HEK293 (cell line): ENCODE results near the gene TLE2.

Experiments used
- EGR2 ChIP-seq: fragments of 450-650 bp; formaldehyde crosslinking; IDR thresholded peaks from 2 replicates; pipeline ENCODE4 v1.5.1; 2016; ENCODE audit warnings: low read depth, missing biosample characterization, missing genetic modification characterization
- GLIS1 ChIP-seq: fragments of 450-650 bp; formaldehyde crosslinking; IDR thresholded peaks from 2 replicates; pipeline ENCODE4 v1.5.1; 2016; ENCODE audit warnings: missing biosample characterization, missing genetic modification characterization
- HOXC10 ChIP-seq: sonication (generic); formaldehyde crosslinking; IDR thresholded peaks from 2 replicates; pipeline ENCODE4 v1.8.1; 2023; ENCODE audit warnings: mild to moderate bottlenecking, missing genetic modification reagents
- KLF10 ChIP-seq: fragments of 450-650 bp; IDR thresholded peaks from 2 replicates; pipeline ENCODE4 v1.5.1; 2018; ENCODE audit warnings: missing biosample characterization, mild to moderate bottlenecking, missing genetic modification characterization
- KLF8 ChIP-seq: fragments of 450-650 bp; formaldehyde crosslinking; IDR thresholded peaks from 2 replicates; pipeline ENCODE4 v1.5.1; 2016; ENCODE audit warnings: missing biosample characterization, missing genetic modification characterization
- KLF9 ChIP-seq: fragments of 450-650 bp; formaldehyde crosslinking; IDR thresholded peaks from 2 replicates; pipeline ENCODE4 v1.5.1; 2016; ENCODE audit warnings: missing biosample characterization, missing genetic modification characterization, low read depth
- MYNN ChIP-seq: fragments of 450-650 bp; formaldehyde crosslinking; IDR thresholded peaks from 2 replicates; pipeline ENCODE4 v1.5.1; 2016; ENCODE audit warnings: missing biosample characterization, missing genetic modification characterization, borderline replicate concordance
- OSR2 ChIP-seq: fragments of 450-650 bp; formaldehyde crosslinking; IDR thresholded peaks from 2 replicates; pipeline ENCODE4 v1.5.1; 2016; ENCODE audit warnings: missing biosample characterization, missing genetic modification characterization
- REST ChIP-seq: fragments of 450-650 bp; formaldehyde crosslinking; IDR thresholded peaks from 2 replicates; pipeline ENCODE4 v1.5.1; 2016; ENCODE audit warnings: missing biosample characterization, missing genetic modification characterization
- SP3 ChIP-seq: fragments of 450-650 bp; formaldehyde crosslinking; IDR thresholded peaks from 2 replicates; pipeline ENCODE4 v1.5.1; 2016; ENCODE audit warnings: missing biosample characterization, missing genetic modification characterization
- TRIM28 ChIP-seq: IDR thresholded peaks from 2 replicates; pipeline ENCODE4 v1.6.1; 2011; ENCODE audit warnings: low read length, control low read depth, borderline replicate concordance
- ZBTB44 ChIP-seq: fragments of 450-650 bp; IDR thresholded peaks from 2 replicates; pipeline ENCODE4 v1.5.1; 2018; ENCODE audit warnings: missing biosample characterization, mild to moderate bottlenecking, missing genetic modification characterization
- ZBTB8A ChIP-seq: fragments of 450-650 bp; formaldehyde crosslinking; IDR thresholded peaks from 2 replicates; pipeline ENCODE4 v1.5.1; 2016; ENCODE audit warnings: missing biosample characterization, missing genetic modification characterization
- ZIC2 ChIP-seq: fragments of 450-650 bp; formaldehyde crosslinking; IDR thresholded peaks from 2 replicates; pipeline ENCODE4 v1.5.1; 2016; ENCODE audit warnings: missing biosample characterization, missing genetic modification characterization
- ZNF133 ChIP-seq: fragments of 450-650 bp; formaldehyde crosslinking; IDR thresholded peaks from 2 replicates; pipeline ENCODE4 v1.5.1; 2016; ENCODE audit warnings: missing biosample characterization, missing genetic modification characterization
- ZNF184 ChIP-seq: fragments of 450-650 bp; IDR thresholded peaks from 2 replicates; pipeline ENCODE4 v1.5.1; 2018; ENCODE audit warnings: missing biosample characterization, mild to moderate bottlenecking, missing genetic modification characterization
- ZNF19 ChIP-seq: fragments of 450-650 bp; formaldehyde crosslinking; IDR thresholded peaks from 2 replicates; pipeline ENCODE4; 2016; ENCODE audit warnings: missing biosample characterization, missing genetic modification characterization, low read depth
- ZNF335 ChIP-seq: fragments of 450-650 bp; formaldehyde crosslinking; conservative IDR thresholded peaks from 2 replicates; pipeline ENCODE4 v1.5.1; 2016; ENCODE audit warnings: missing biosample characterization, missing genetic modification characterization
- ZNF350 ChIP-seq: fragments of 450-650 bp; formaldehyde crosslinking; IDR thresholded peaks from 2 replicates; pipeline ENCODE4 v1.5.0; 2017; ENCODE audit warnings: missing biosample characterization, mild to moderate bottlenecking, missing genetic modification characterization
- ZNF354C ChIP-seq: fragments of 450-650 bp; formaldehyde crosslinking; IDR thresholded peaks from 2 replicates; pipeline ENCODE4 v1.5.1; 2016; ENCODE audit warnings: missing biosample characterization, missing genetic modification characterization, low read depth, borderline replicate concordance
- ZNF404 ChIP-seq: fragments of 450-650 bp; formaldehyde crosslinking; IDR thresholded peaks from 2 replicates; pipeline ENCODE4 v1.5.1; 2017; ENCODE audit warnings: missing biosample characterization, missing genetic modification characterization
- ZNF501 ChIP-seq: fragments of 450-650 bp; formaldehyde crosslinking; IDR thresholded peaks from 2 replicates; pipeline ENCODE4 v1.5.1; 2016; ENCODE audit warnings: missing biosample characterization, missing genetic modification characterization
- ZNF530 ChIP-seq: fragments of 450-650 bp; formaldehyde crosslinking; IDR thresholded peaks from 2 replicates; pipeline ENCODE4 v1.5.1; 2016; ENCODE audit warnings: low read depth, missing biosample characterization, missing genetic modification characterization
- ZNF555 ChIP-seq: fragments of 450-650 bp; formaldehyde crosslinking; conservative IDR thresholded peaks from 2 replicates; pipeline ENCODE4 v1.5.1; 2017; ENCODE audit warnings: missing biosample characterization, mild to moderate bottlenecking, missing genetic modification characterization, inconsistent platforms
- ZNF747 ChIP-seq: fragments of 450-650 bp; formaldehyde crosslinking; IDR thresholded peaks from 2 replicates; pipeline ENCODE4 v1.5.1; 2016; ENCODE audit warnings: missing biosample characterization, missing genetic modification characterization
- TF ChIP-seq, protein P1 (sequence below): fragments of 450-650 bp; formaldehyde crosslinking; IDR thresholded peaks from 2 replicates; pipeline ENCODE4 v1.5.1; 2016; ENCODE audit warnings: missing biosample characterization, missing genetic modification characterization
- TF ChIP-seq, protein P2 (sequence below): fragments of 450-650 bp; formaldehyde crosslinking; optimal IDR thresholded peaks from 2 replicates; pipeline ENCODE3; 2016; ENCODE audit warnings: missing biosample characterization, mild to moderate bottlenecking, missing genetic modification characterization
- TF ChIP-seq, protein P3 (sequence below): fragments of 450-650 bp; formaldehyde crosslinking; IDR thresholded peaks from 2 replicates; pipeline ENCODE4 v1.5.1; 2016; ENCODE audit warnings: missing biosample characterization, missing genetic modification characterization

TLE2 gene

GRCh38 chr19:2962018-2962670 lies 66.9 kb downstream of the TLE2 start (continued):
- no peak for TF ChIP-seq ZNF747 (tag by site-specific recombination)
- TF ChIP-seq ZNF350 (tag by site-specific recombination), result no peak
- peak; percentile 49; the same call in 1 of the 2 replicates for TF ChIP-seq ZBTB8A (tag by site-specific recombination)
- no peak for TF ChIP-seq ZNF501 (tag by site-specific recombination)
- TF ChIP-seq, protein P1, sequence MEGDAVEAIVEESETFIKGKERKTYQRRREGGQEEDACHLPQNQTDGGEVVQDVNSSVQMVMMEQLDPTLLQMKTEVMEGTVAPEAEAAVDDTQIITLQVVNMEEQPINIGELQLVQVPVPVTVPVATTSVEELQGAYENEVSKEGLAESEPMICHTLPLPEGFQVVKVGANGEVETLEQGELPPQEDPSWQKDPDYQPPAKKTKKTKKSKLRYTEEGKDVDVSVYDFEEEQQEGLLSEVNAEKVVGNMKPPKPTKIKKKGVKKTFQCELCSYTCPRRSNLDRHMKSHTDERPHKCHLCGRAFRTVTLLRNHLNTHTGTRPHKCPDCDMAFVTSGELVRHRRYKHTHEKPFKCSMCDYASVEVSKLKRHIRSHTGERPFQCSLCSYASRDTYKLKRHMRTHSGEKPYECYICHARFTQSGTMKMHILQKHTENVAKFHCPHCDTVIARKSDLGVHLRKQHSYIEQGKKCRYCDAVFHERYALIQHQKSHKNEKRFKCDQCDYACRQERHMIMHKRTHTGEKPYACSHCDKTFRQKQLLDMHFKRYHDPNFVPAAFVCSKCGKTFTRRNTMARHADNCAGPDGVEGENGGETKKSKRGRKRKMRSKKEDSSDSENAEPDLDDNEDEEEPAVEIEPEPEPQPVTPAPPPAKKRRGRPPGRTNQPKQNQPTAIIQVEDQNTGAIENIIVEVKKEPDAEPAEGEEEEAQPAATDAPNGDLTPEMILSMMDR, result peak; percentile 75
- no peak for TF ChIP-seq ZNF555 (tag by site-specific recombination)
- TF ChIP-seq ZBTB44 (tag by site-specific recombination), result no peak
- TF ChIP-seq SP3 (tag by site-specific recombination), result 0 out of 2 replicates have a peak, but pooled peaks have one; percentile 40
- no peak for TF ChIP-seq ZNF530 (tag by site-specific recombination)
- no peak for TF ChIP-seq TRIM28
- TF ChIP-seq ZNF184 (tag by site-specific recombination), result peak; percentile 74; the same call in 1 of the 2 replicates
- TF ChIP-seq GLIS1 (tag by site-specific recombination), result no peak
- TF ChIP-seq, protein P2, sequence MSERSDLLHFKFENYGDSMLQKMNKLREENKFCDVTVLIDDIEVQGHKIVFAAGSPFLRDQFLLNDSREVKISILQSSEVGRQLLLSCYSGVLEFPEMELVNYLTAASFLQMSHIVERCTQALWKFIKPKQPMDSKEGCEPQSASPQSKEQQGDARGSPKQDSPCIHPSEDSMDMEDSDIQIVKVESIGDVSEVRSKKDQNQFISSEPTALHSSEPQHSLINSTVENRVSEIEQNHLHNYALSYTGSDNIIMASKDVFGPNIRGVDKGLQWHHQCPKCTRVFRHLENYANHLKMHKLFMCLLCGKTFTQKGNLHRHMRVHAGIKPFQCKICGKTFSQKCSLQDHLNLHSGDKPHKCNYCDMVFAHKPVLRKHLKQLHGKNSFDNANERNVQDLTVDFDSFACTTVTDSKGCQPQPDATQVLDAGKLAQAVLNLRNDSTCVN (tag by site-specific recombination), result no peak
- peak; percentile 63; the same call in 1 of the 2 replicates for TF ChIP-seq KLF10 (tag by site-specific recombination)
- no peak for TF ChIP-seq ZNF133 (tag by site-specific recombination)
- 0 out of 2 replicates have a peak, but pooled peaks have one; percentile 13 for TF ChIP-seq ZIC2 (tag by site-specific recombination)
- no peak for TF ChIP-seq OSR2
- TF ChIP-seq KLF8 (tag by site-specific recombination), result peak; percentile 86
- TF ChIP-seq KLF9, result no peak
- peak; percentile 40 for TF ChIP-seq ZNF335
- no peak for TF ChIP-seq REST (tag by site-specific recombination)
- TF ChIP-seq HOXC10, result no peak
- TF ChIP-seq ZNF19, result no peak
- TF ChIP-seq, protein P3, sequence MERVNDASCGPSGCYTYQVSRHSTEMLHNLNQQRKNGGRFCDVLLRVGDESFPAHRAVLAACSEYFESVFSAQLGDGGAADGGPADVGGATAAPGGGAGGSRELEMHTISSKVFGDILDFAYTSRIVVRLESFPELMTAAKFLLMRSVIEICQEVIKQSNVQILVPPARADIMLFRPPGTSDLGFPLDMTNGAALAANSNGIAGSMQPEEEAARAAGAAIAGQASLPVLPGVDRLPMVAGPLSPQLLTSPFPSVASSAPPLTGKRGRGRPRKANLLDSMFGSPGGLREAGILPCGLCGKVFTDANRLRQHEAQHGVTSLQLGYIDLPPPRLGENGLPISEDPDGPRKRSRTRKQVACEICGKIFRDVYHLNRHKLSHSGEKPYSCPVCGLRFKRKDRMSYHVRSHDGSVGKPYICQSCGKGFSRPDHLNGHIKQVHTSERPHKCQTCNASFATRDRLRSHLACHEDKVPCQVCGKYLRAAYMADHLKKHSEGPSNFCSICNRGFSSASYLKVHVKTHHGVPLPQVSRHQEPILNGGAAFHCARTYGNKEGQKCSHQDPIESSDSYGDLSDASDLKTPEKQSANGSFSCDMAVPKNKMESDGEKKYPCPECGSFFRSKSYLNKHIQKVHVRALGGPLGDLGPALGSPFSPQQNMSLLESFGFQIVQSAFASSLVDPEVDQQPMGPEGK (tag by site-specific recombination), result no peak
- no peak for TF ChIP-seq ZNF354C (tag by site-specific recombination)
- TF ChIP-seq MYNN, result no peak
- TF ChIP-seq ZNF404 (tag by site-specific recombination), result no peak
- TF ChIP-seq EGR2, result no peak
